Measurements from ENCODE around the gene PPT1.
A peak's percentile ranks its signal among the peaks of the same experiment; 100 is the strongest.
"Not testable (repeated sequence)": the region's sequence is repeated elsewhere in the genome, so short reads cannot be mapped to it uniquely, and the experiment has no call there.

Gene PPT1

DNA sequence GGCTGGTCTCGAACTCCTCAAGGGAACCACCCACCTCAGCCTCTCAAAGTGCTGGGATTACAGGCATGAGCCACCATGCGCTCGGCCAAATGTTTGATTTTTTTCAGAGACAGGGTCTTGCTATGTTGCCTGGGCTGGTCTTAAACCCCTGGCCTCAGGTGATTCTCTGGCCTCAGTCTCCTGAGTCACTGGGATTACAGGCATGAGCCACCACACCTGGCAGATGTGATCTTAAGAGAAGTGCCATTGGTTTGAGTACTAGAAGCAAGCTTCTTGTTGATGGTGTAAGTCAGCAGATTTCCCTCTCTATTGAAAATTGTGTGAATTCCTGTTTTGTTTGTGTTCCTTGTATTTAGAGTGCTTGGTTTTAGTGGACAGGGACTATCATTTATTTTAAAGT, 51.3 kb downstream of the PPT1 start:
- TF ChIP-seq TAF1 (IDR thresholded peaks at IDR 0.05; ENCODE audit: low read depth, low read length) (no peak), SPI1 (IDR thresholded peaks at IDR 0.05; ENCODE audit: low read depth, low read length) (no peak), POLR2A (IDR thresholded peaks at IDR 0.05; ENCODE audit: low read depth, low read length) (no peak)
- no peak for FAIRE-seq
- no peak for DNase-seq (ENCODE audit: insufficient read length, low spot score)

DNA sequence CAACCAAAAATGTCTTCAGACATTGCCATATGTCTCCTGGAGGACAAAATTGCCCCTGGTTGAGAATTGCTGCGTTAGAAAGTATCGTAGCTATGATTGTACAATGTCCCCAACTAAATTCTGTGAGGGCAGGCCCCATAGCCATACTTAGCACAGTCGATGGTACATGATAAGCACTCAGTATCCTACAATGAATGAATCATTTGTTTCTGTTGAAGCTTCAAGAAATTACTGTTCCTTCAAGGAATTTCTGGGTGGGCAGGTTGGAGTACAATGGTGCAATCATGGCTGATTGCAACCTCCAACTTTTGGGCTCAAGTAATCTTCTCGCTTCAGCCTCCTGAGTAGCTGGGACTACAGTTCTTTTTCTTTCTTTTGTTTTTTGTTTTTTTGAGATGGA, 51.9 kb downstream of the PPT1 start:
- TF ChIP-seq POU2F2 (IDR thresholded peaks at IDR 0.05; ENCODE audit: low read depth, low read length) (no peak), POLR2AphosphoS5 (IDR thresholded peaks at IDR 0.05; ENCODE audit: low read depth, low read length) (0 out of 2 replicates have a peak, but pooled peaks have one; percentile 7), SPI1 (IDR thresholded peaks at IDR 0.05; ENCODE audit: low read depth, low read length) (no peak)
- no peak for FAIRE-seq
- no peak for DNase-seq (ENCODE audit: insufficient read length, low spot score)

DNA sequence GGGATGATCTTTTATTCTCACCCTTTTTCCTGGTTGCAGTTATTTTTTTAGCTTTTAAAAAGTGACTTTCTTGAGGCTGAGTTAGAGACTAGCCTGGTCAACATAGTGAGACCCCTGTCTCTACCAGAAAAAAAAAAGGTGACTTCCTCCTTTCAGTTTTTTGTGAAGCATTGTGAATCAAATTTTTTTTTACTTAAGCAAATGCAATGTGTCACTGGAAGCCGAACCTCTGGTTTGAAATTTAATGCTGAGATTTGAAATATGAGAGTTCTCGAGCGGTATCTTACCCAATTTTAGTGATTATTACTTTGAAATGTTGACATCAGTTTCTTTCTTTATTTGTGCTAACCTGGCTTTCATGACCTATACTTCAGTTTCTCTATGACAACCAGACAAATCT, 52.9 kb downstream of the PPT1 start:
- TF ChIP-seq PAX5 (IDR thresholded peaks at IDR 0.05; ENCODE audit: insufficient read depth, low read length, severe bottlenecking) = no peak
- no peak for TF ChIP-seq POLR2AphosphoS5 (IDR thresholded peaks at IDR 0.05; ENCODE audit: low read depth, low read length)
- peak; percentile 56; the same call in 1 of the 2 replicates for TF ChIP-seq SPI1 (IDR thresholded peaks at IDR 0.05; ENCODE audit: low read depth, low read length)
- DNase-seq (ENCODE audit: insufficient read length, low spot score) (no peak), FAIRE-seq (no peak)

- DNase-seq (ENCODE audit: insufficient read length, low spot score) (no peak), FAIRE-seq (no peak)
- TF ChIP-seq POLR2AphosphoS5 (IDR thresholded peaks at IDR 0.05; ENCODE audit: low read depth, low read length) = no peak
- peak; percentile 58 for TF ChIP-seq SPI1 (IDR thresholded peaks at IDR 0.05; ENCODE audit: low read depth, low read length)
- TF ChIP-seq POLR2A (IDR thresholded peaks at IDR 0.05; ENCODE audit: low read depth, low read length) = no peak
- TF ChIP-seq POU2F2 (IDR thresholded peaks at IDR 0.05; ENCODE audit: low read depth, low read length) = no peak
These were observed 54.7 kb downstream of the PPT1 start for GRCh38 chr1:40042341-40042740.

DNA sequence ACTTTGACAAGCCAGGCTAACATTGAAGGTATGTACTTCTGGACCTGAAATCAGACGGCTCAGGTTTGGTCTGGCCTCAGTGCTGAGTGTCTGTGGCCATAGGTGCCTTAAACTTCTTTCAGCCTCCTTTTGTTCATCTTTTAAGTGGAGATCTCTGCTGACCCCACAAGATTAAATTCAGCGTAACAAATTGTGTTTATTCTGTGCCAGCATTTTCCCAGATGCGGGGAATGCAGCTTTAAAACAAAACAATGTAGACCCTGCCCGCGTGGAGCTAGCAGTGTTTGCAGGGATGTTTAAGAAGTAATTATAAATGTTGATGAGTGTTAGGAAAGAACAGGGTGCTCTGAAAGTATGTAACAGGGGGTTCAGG, 55.6 kb downstream of the PPT1 start:
- FAIRE-seq = no peak
- DNase-seq (ENCODE audit: insufficient read length, low spot score) = no peak

DNA sequence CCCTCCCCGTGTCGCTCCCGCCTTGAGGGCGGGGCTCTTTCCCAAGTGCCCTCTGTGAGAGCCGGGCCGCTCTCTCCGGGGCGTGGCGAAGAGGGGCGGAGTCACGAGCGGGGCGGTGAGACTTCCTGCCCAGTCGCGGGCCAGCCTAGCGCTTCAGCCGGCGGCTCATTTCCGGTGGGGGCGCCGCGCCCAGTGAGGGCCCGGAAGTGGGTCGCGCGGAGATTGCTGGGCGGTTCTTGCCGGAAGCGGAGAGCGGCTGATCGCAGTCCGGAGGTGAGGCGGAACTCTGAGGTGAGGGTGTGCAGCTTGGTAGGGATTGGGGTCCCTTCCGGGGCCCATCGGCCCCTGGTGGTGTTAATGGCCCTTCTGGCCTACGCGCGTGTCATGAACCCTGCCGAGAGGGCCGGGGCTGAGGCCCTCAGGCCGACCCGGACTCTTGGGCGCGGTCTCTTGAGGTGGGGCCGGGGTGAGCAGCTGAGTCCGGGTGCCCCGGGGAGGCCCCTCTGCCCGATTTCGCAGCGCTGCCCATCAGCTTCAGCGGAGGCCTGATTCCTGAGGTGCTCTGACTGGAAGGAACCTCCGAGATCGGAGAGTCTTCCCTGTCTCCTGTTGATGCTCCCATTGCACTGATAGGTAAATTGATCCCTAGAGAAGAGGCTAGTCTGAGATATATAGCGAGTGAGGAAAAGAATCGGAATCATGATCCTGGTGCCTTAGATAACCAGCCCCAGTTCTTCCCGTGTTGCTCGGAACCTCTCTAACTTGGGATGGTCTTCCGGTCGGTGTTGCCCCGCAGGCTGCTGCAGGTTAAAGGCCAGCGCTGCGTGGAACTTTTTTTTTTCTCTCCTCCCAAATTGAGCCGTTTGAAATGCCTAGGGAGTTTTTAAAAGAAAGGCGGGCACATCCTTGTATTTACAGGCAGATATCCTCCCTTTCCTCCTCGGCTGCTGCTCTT, 56.3 kb downstream of the PPT1 start, which contains the start of gene CAP1:
Gene CAP1 (plus strand): TSS at position 219 of the 955 bp plus-strand sequence. CDS start 18,618 bp downstream, outside the sequence.
- FAIRE-seq = peak; percentile 57
- TF ChIP-seq SPI1 (IDR thresholded peaks at IDR 0.05; ENCODE audit: low read depth, low read length) (peak; percentile 20; the same call in 1 of the 2 replicates), POU2F2 (IDR thresholded peaks at IDR 0.05; ENCODE audit: low read depth, low read length) (peak; percentile 69; the same call in 1 of the 2 replicates), TAF1 (IDR thresholded peaks at IDR 0.05; ENCODE audit: low read depth, low read length) (peak; percentile 86), POLR2A (IDR thresholded peaks at IDR 0.05; ENCODE audit: low read depth, low read length) (peak; percentile 68), PAX5 (IDR thresholded peaks at IDR 0.05; ENCODE audit: insufficient read depth, low read length, severe bottlenecking) (no peak), POLR2AphosphoS5 (IDR thresholded peaks at IDR 0.05; ENCODE audit: low read depth, low read length) (peak; percentile 85)
- DNase-seq (ENCODE audit: insufficient read length, low spot score) = peak; percentile 91

More for the DNA sequence above, 55.6 kb downstream of the PPT1 start:
- no peak for TF ChIP-seq PAX5 (IDR thresholded peaks at IDR 0.05; ENCODE audit: insufficient read depth, low read length, severe bottlenecking)
- TF ChIP-seq POLR2AphosphoS5 (IDR thresholded peaks at IDR 0.05; ENCODE audit: low read depth, low read length) = no peak
- TF ChIP-seq SPI1 (IDR thresholded peaks at IDR 0.05; ENCODE audit: low read depth, low read length) = no peak
- TF ChIP-seq POU2F2 (IDR thresholded peaks at IDR 0.05; ENCODE audit: low read depth, low read length) = no peak
- TF ChIP-seq TAF1 (IDR thresholded peaks at IDR 0.05; ENCODE audit: low read depth, low read length) = no peak
- TF ChIP-seq POLR2A (IDR thresholded peaks at IDR 0.05; ENCODE audit: low read depth, low read length) = no peak

GRCh38 chr1:40039757-40040510, 57.1 kb downstream of the PPT1 start:
- FAIRE-seq = peak; percentile 95
- peak; percentile 77 for DNase-seq (ENCODE audit: insufficient read length, low spot score)
- TF ChIP-seq PAX5 (IDR thresholded peaks at IDR 0.05; ENCODE audit: insufficient read depth, low read length, severe bottlenecking) (no peak), TAF1 (IDR thresholded peaks at IDR 0.05; ENCODE audit: low read depth, low read length) (peak; percentile 88), SPI1 (IDR thresholded peaks at IDR 0.05; ENCODE audit: low read depth, low read length) (peak; percentile 85), POLR2A (IDR thresholded peaks at IDR 0.05; ENCODE audit: low read depth, low read length) (peak; percentile 93), POLR2AphosphoS5 (IDR thresholded peaks at IDR 0.05; ENCODE audit: low read depth, low read length) (peak; percentile 94), POU2F2 (IDR thresholded peaks at IDR 0.05; ENCODE audit: low read depth, low read length) (peak; percentile 52; the same call in 1 of the 2 replicates)

DNA sequence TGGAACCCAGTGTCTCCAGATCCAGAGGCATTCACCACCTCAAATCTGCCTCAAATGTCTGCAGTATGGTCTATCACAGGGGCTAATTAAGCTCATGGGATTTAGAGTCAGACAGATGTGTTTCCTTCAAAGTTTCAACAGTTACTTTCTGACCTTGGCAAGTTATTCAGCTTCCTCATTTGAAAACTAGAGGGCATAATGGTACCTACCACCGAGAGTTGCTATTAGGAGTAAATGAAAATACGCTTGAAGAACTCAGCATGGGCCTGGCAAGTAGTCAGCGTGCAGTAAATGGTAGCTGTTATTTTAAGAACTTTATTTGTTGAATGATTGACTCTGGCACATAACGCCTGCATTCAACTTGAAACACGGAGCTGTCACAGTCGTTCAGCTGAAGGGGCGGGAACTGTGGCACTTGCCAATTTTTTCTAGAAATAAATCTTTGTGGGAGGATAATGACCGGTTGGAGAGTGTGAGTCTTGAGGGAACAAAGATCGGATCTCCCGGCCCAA, 57.8 kb downstream of the PPT1 start:
- TF ChIP-seq POLR2A (IDR thresholded peaks at IDR 0.05; ENCODE audit: low read depth, low read length) (no peak), SPI1 (IDR thresholded peaks at IDR 0.05; ENCODE audit: low read depth, low read length) (peak; percentile 14; the same call in 1 of the 2 replicates)
- DNase-seq (ENCODE audit: insufficient read length, low spot score) (no peak), FAIRE-seq (no peak)

DNA sequence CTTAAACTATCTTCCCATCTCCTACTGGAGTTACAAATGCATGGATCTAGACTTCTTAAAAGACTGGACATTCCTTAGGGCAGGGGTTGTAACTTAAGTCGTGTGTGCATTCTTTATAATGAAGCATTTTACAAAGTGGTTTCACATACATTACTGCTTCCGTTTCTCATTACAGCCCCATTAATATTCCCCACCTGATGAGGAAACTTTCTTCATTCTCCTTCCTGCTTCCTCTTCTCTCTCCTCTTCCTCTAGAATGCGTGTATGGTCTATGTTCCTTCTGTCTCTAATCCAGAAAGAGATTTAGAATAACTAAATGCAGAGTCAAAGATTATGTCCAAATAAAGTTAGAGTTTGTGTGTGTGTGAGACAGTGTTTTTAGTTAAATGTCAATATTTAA, 58.4 kb downstream of the PPT1 start:
- DNase-seq (ENCODE audit: insufficient read length, low spot score) = no peak
- FAIRE-seq = no peak
- TF ChIP-seq TAF1 (IDR thresholded peaks at IDR 0.05; ENCODE audit: low read depth, low read length) (no peak), POLR2A (IDR thresholded peaks at IDR 0.05; ENCODE audit: low read depth, low read length) (no peak), POLR2AphosphoS5 (IDR thresholded peaks at IDR 0.05; ENCODE audit: low read depth, low read length) (no peak), SPI1 (IDR thresholded peaks at IDR 0.05; ENCODE audit: low read depth, low read length) (no peak), PAX5 (IDR thresholded peaks at IDR 0.05; ENCODE audit: insufficient read depth, low read length, severe bottlenecking) (no peak), POU2F2 (IDR thresholded peaks at IDR 0.05; ENCODE audit: low read depth, low read length) (no peak)

GRCh38 chr1:40037254-40037653, 59.8 kb downstream of the PPT1 start:
- peak; percentile 56 for FAIRE-seq
- DNase-seq (ENCODE audit: insufficient read length, low spot score) = not testable (repeated sequence)

Data from GM12891 (cell line).